Limb (tissue), 2 donors: ENCODE results near the gene ZNF438.
"Not testable (repeated sequence)": the region's sequence is repeated elsewhere in the genome, so short reads cannot be mapped to it uniquely, and the experiment has no call there.

ENCODE experiments used
- DNase-seq, 2 donors: peaks; one replicate each; pipeline ENCODE4 v3.0.0-alpha.2; 2016; ENCODE audit errors: extremely low spot score in 2 of 2

Gene ZNF438

GRCh38 chr10:31031558-31032257 is at the start of gene ZNF438:
ZNF438 (minus strand) TSS chr10:31031865; CDS start chr10:30877034, 154,831 bp downstream.
- DNase-seq, result peak; percentile 94 to 98

DNA sequence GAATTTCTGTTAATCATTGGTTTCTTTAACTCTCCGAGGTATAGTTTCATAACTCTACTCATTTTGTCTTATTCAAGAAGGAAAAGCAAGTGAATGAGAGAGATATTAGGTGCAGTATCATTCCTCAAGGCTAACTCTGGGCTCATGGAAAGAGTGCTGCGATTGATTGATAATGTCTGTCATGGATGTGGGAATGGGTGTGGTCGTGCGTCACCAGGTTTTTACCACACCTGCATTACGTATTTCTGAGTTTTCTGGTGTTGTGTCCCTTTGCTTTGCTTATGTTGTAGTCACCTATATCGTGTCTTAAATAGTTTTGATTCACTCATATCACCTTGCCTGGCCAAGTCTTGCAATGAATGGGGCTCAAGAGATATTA is 44.9 kb upstream of the ZNF438 start:
- no peak for DNase-seq

- no peak for DNase-seq
Observed at GRCh38 chr10:31075881-31076609, 44.4 kb upstream of the ZNF438 start.

DNA sequence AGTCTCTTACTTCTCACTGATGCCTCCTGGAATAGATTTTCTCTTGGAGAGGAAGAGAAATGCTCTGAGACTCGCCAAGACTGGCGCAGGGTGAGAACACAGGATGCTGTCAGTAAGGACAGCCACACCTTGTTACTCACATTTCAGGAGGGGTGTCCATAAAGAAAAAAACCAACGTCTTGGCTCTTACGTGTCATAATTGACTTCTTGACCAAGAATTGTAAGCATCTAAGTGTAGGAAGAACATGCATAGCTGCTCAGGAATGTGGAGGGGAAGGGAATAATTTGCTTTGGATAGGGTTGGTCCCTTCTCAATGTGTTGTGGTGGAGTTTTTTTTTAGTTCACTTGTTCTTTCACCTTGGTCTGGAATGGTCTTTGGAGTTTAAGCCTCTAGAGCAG is 43.8 kb upstream of the ZNF438 start:
- DNase-seq, result no peak

DNA sequence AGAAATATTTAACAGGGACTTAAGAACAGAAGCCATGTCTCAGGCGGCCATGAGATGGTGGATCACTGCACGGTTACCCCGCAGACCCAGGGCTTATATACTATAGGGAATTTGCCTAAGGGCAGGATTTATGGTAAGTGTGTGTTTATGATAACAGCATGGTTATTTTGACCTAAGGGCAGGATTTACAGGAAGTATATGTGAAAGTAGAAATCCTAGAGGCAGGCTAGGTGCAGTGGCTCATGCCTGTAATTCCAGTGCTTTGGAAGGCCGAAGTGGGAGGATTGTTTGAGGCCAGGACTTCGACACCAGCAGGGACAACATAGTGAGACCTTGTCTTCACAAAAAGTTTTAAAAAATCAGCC is 43.0 kb upstream of the ZNF438 start:
- no peak for DNase-seq

DNA sequence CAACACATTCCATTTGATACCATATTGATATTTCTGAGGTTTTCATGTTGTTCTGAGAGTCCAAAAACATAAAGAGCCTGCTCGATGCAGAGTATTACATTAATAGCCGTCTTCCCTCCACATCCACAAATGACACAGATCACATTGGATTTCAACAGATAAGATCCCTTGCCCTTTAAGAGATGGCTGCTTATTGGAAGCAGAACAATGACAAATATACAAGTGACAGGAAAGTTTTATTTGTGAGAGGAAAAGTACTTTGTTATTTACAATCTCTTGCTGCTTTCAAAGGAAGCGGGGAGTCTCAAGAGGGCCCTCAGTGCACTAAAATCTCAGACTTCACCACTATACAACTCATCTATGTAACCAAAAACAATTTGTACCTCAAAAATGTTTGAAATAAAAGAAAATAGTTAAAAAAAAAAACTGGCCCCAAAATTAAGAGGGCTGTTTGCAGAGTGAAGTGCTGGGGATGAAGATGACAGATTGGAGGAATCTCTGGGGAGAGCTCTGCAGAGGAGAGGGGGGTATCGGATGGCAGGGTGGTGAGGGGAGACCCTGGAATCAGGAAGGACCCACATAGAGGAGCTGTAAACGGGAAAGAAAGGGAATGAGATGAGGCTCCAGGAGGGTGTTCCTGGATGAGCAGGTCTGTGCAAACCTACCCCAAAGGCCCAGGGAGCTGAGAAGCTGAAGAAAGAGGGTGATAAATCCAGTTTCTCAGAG is 42.5 kb upstream of the ZNF438 start:
- no peak for DNase-seq

GRCh38 chr10:31073211-31073610 is 41.5 kb upstream of the ZNF438 start:
- peak in 1 of 2 donors; percentile 40 for DNase-seq

- DNase-seq, result peak in 1 of 2 donors; percentile 34
Observed at GRCh38 chr10:31072451-31072850, 40.8 kb upstream of the ZNF438 start.

- no peak for DNase-seq
Observed at GRCh38 chr10:31071232-31072005, 39.8 kb upstream of the ZNF438 start.

- no peak for DNase-seq
Observed at GRCh38 chr10:31070691-31071090, 39.0 kb upstream of the ZNF438 start.

- DNase-seq, result no peak
Observed at GRCh38 chr10:31070025-31070424, 38.4 kb upstream of the ZNF438 start.

GRCh38 chr10:31069411-31069810 is 37.7 kb upstream of the ZNF438 start:
- no peak for DNase-seq

- DNase-seq, result no peak
Observed at GRCh38 chr10:31064348-31064747, 32.7 kb upstream of the ZNF438 start.

DNA sequence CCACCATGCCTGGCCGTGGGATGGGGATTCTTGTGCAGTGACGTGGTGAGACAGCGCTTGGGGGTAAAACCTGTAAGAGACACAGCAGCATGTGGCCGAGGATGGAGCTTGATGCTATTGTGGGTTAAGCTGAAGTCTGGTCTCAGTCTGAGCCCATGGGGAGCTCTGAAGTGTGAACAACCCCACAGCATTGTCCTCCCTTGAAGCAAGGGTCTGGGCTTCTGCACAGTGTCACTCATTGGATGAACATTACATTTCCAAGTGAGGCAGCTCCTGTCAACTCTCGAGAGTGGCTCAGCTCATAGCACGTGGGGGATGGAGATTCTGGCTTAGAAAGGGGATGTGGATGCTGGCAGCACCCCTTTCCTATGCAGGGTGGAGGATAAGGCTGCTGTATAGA is 32.2 kb upstream of the ZNF438 start:
- no peak for DNase-seq

DNA sequence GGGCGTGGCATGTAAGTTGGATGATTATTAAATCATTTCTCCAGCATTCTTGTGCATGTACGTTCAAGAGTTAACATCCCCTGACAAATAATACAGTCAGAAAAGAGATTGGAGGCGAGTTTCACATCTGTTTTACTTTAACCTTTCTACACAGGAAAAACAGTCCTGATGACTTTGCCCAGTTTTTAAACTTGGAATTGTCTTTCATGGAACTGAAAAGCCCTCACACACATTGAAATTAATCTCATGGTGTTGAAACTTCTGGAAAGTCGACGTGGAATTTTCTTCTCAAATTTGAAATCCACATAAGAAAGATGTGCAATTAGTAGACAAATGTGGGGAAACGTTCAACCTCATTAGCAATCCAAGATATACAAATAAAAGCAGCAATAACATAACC is 31.2 kb upstream of the ZNF438 start:
- DNase-seq, result peak in 1 of 2 donors; percentile 78

GRCh38 chr10:31061941-31062340 is 30.3 kb upstream of the ZNF438 start:
- no peak for DNase-seq

- DNase-seq, result no peak
Observed at GRCh38 chr10:31058795-31059703, 27.4 kb upstream of the ZNF438 start.

DNA sequence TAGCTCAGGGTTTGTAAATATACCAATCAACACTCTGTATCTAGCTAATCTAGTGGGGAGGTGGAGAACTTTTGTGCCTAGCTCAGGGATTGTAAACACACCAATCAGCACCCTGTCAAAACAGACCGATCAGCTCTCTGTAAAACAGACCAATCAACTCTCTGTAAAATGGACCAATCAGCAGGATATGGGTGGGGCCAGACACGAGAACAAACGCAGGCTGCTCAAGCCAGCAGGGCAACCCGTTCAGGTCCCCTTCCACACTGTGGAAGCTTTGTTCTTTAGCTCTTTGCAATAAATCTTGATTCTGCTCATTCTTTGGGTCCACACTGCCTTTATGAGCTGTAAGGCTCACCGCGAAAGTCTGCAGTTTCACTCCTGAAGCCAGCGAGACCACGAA is 25.0 kb upstream of the ZNF438 start:
- DNase-seq, result not testable (repeated sequence)

DNA sequence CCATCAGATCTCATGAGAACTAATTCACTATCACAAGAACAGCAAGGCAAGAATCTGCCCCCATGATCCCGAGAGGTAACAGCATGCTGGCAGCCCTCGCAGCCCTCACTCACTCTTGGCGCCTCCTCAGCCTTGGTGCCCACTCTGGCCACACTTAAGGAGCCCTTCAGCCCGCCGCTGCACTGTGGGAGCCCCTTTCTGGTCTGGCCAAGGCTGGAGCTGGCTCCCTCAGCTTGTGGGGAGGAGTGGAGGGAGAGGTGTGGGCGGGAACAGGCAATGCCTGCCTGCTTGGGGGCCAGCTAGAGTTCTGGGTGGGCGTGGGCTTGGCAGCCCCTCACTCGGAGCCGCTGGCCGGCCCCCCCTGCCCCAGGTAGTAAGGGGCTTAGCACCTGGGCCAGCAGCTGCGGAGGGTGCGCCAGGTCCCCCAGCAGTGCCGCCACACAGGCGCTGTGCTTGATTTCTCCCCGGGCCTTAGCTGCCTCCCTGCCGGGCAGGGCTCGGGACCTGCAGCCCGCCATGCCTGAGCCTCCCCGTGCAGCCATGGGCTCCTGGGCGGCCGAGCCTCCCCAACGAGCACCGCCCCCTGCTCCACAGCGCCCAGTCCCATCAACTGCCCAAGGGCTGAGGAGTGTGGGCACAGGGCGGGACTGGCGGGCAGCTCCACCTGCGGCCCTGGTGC is 24.0 kb upstream of the ZNF438 start:
- DNase-seq, result no peak

DNA sequence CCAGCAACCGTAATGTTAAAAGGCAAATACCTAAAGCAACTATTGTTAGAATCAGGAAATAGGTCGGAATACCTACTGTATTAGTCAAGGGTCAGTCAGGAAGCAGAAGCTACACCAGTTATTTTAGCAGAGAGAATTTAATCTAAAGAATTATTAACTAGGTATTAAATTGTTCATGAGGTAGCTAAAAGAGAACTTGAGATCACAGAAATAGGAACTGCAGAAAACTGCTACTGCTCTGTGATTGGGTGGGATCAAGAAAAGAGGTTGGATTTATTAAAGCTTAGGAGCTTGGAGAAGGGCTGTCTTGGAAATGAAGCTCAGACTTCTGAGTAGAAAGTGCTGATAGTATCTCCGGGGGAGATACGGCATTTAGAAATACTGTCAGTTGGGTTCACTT is 20.0 kb upstream of the ZNF438 start:
- no peak for DNase-seq
